PFSK-1 (cell line): ENCODE measurements around the gene PAQR6.

Source experiments
- POLR2AphosphoS5 ChIP-seq: IDR thresholded peaks from 2 replicates; pipeline ENCODE4 v1.6.1; 2012; ENCODE audit warnings: low read depth, mild to moderate bottlenecking, control low read depth, low read length, moderate library complexity
- TAF1 ChIP-seq: IDR thresholded peaks from 2 replicates; pipeline ENCODE4 v1.6.1; 2012; ENCODE audit warnings: low read length, control low read depth, borderline replicate concordance; ENCODE audit not compliant: insufficient read depth

DNA sequence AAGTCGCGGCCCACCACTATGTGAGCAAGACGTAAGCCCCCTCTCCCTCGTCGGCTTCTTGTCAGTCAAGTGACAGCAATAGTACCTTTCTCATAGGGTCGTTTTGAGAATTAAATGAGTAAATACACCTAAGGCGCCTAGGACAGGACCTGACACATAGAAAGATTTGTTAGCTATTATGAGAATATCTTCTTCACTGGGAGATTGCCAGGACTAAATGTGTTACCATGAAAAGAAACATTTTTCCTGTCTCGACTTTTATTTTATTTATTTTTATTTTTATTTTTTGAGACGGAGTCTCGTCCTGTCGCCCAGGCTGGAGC, 34.3 kb downstream of the PAQR6 start:
- TF ChIP-seq POLR2AphosphoS5 = no peak
- no peak for TF ChIP-seq TAF1
